NT2/D1 (cell line): Measurements from ENCODE around the gene PRKG1.

Experiments used
- DNase-seq: peaks from one replicate; pipeline ENCODE4 v3.0.0-alpha.2; 2011; ENCODE audit warnings: low read depth, low spot score
- H3K27me3 ChIP-seq: 2 replicates; pipeline ENCODE4 v1.6.0; 2011; ENCODE audit warnings: mild to moderate bottlenecking; ENCODE audit not compliant: insufficient read length, insufficient read depth
- H3K36me3 ChIP-seq: 2 replicates; pipeline ENCODE4 v1.6.1; 2011; ENCODE audit warnings: mild to moderate bottlenecking, low read length, mixed read lengths; ENCODE audit not compliant: insufficient read depth, insufficient read length
- H3K4me1 ChIP-seq: 2 replicates; pipeline ENCODE4 v1.5.1; 2011; ENCODE audit not compliant: insufficient read depth, insufficient read length
- H3K4me3 ChIP-seq: 2 replicates; pipeline ENCODE4 v1.5.1; 2011; ENCODE audit warnings: low read depth; ENCODE audit not compliant: insufficient read length
- H3K9ac ChIP-seq: 2 replicates; pipeline ENCODE4 v1.6.0; 2011; ENCODE audit warnings: low read depth; ENCODE audit not compliant: insufficient read length
- H3K9me3 ChIP-seq: 2 replicates; pipeline ENCODE4 v1.5.1; 2011; ENCODE audit warnings: mild to moderate bottlenecking, low read length; ENCODE audit not compliant: insufficient read depth
- SUZ12 ChIP-seq: IDR thresholded peaks from 2 replicates; pipeline ENCODE4 v1.6.1; 2011; ENCODE audit not compliant: insufficient read length, insufficient read depth; ENCODE audit errors: extremely low read depth
- YY1 ChIP-seq: IDR thresholded peaks from 2 replicates; pipeline ENCODE4 v1.6.1; 2011; ENCODE audit not compliant: insufficient read length, insufficient read depth
- ZNF274 ChIP-seq: IDR thresholded peaks from 2 replicates; pipeline ENCODE4 v1.6.1; 2011; ENCODE audit warnings: mild to moderate bottlenecking, low read depth, low read length

Gene PRKG1

GRCh38 chr10:51724038-51724437, 649.8 kb downstream of the PRKG1 start:
- Histone ChIP-seq H3K27me3 (no peaks in the 10 kb centered on the region), H3K36me3 (no peaks in the 10 kb centered on the region), H3K4me1 (no peaks in the 10 kb centered on the region), H3K9ac (no peak overlapping the region), H3K9me3 (no peaks in the 10 kb centered on the region), H3K4me3 (no peak overlapping the region)
- TF ChIP-seq ZNF274 (no peak), YY1 (no peak), SUZ12 (no peak)
- DNase-seq: no peak

- DNase-seq: no peak
- H3K9me3 ChIP-seq: no peaks in the 10 kb centered on the region
- no peak for TF ChIP-seq YY1
- TF ChIP-seq SUZ12: no peak
- TF ChIP-seq ZNF274: no peak
- no peaks in the 10 kb centered on the region for H3K4me1 ChIP-seq
- no peak overlapping the region for H3K9ac ChIP-seq
- H3K27me3 ChIP-seq: no peaks in the 10 kb centered on the region
- H3K36me3 ChIP-seq: no peaks in the 10 kb centered on the region
- H3K4me3 ChIP-seq: no peak overlapping the region
Measured at GRCh38 chr10:51729822-51730555, 655.7 kb downstream of the PRKG1 start.

DNA sequence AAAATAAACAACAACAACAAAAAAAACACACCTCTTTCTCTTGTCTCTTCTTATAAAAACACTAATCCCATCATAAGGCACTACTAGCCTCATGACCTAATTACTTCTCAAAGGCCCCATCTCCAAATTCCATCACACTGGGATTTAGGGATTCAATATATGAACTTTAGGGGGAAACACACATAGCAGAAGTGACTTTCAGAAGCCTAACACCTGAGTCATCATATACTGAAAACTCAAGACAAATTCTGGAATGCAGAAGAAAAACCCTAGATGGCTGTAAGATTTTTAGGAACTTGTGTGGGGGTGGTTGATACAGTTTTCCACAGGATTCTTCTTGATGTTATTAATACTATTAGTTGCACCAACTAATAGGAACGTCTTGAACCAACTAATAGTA, 658.8 kb downstream of the PRKG1 start:
- no peaks in the 10 kb centered on the region for H3K4me1 ChIP-seq
- H3K4me3 ChIP-seq: no peak overlapping the region
- no peak for DNase-seq
- H3K9me3 ChIP-seq: no peaks in the 10 kb centered on the region
- H3K36me3 ChIP-seq: no peaks in the 10 kb centered on the region
- H3K9ac ChIP-seq: no peak overlapping the region
- TF ChIP-seq ZNF274 (no peak), YY1 (no peak), SUZ12 (no peak)
- no peaks in the 10 kb centered on the region for H3K27me3 ChIP-seq

- no peak for DNase-seq
- no peaks in the 10 kb centered on the region for H3K36me3 ChIP-seq
- H3K27me3 ChIP-seq: no peaks in the 10 kb centered on the region
- no peaks in the 10 kb centered on the region for H3K9me3 ChIP-seq
- no peak overlapping the region for H3K4me3 ChIP-seq
- H3K9ac ChIP-seq: no peak overlapping the region
- no peaks in the 10 kb centered on the region for H3K4me1 ChIP-seq
- TF ChIP-seq ZNF274 (no peak), YY1 (no peak), SUZ12 (no peak)
Measured at GRCh38 chr10:51743146-51743545, 668.9 kb downstream of the PRKG1 start.

GRCh38 chr10:51744235-51745000, 670.1 kb downstream of the PRKG1 start:
- H3K27me3 ChIP-seq: no peaks in the 10 kb centered on the region
- no peak overlapping the region for H3K4me3 ChIP-seq
- no peak overlapping the region for H3K9ac ChIP-seq
- H3K36me3 ChIP-seq: no peaks in the 10 kb centered on the region
- H3K4me1 ChIP-seq: no peaks in the 10 kb centered on the region
- no peak for TF ChIP-seq SUZ12
- no peak for TF ChIP-seq ZNF274
- TF ChIP-seq YY1: no peak
- DNase-seq: no peak
- no peaks in the 10 kb centered on the region for H3K9me3 ChIP-seq

- Histone ChIP-seq H3K4me3 (no peak overlapping the region), H3K27me3 (no peaks in the 10 kb centered on the region), H3K9me3 (no peaks in the 10 kb centered on the region), H3K9ac (no peak overlapping the region), H3K4me1 (no peaks in the 10 kb centered on the region), H3K36me3 (no peaks in the 10 kb centered on the region)
- TF ChIP-seq ZNF274 (no peak), SUZ12 (no peak), YY1 (no peak)
- no peak for DNase-seq
Measured at GRCh38 chr10:51745397-51745796, 671.1 kb downstream of the PRKG1 start.

GRCh38 chr10:51747216-51747615, 672.9 kb downstream of the PRKG1 start:
- no peaks in the 10 kb centered on the region for H3K36me3 ChIP-seq
- no peaks in the 10 kb centered on the region for H3K27me3 ChIP-seq
- DNase-seq: no peak
- no peaks in the 10 kb centered on the region for H3K9me3 ChIP-seq
- no peaks in the 10 kb centered on the region for H3K4me1 ChIP-seq
- TF ChIP-seq YY1 (no peak), ZNF274 (no peak), SUZ12 (no peak)
- H3K9ac ChIP-seq: no peak overlapping the region
- no peak overlapping the region for H3K4me3 ChIP-seq

GRCh38 chr10:51748959-51749358, 674.7 kb downstream of the PRKG1 start:
- no peaks in the 10 kb centered on the region for H3K4me1 ChIP-seq
- no peak for TF ChIP-seq ZNF274
- TF ChIP-seq SUZ12: no peak
- TF ChIP-seq YY1: no peak
- no peaks in the 10 kb centered on the region for H3K36me3 ChIP-seq
- H3K9ac ChIP-seq: no peak overlapping the region
- no peak for DNase-seq
- no peaks in the 10 kb centered on the region for H3K27me3 ChIP-seq
- H3K4me3 ChIP-seq: no peak overlapping the region
- H3K9me3 ChIP-seq: no peaks in the 10 kb centered on the region
